K562 (cell line): Measurements from ENCODE around the gene NHLH2.

Experiments used
- CBX2 ChIP-seq: fragments of 200-600 bp; sonication (generic); IDR thresholded peaks from one replicate; pipeline ENCODE4 v1.6.1; 2012; ENCODE audit warnings: mild to moderate bottlenecking, low read length, inconsistent platforms; ENCODE audit not compliant: insufficient read depth, poor library complexity, severe bottlenecking
- CEBPB ChIP-seq: fragments of 450-650 bp; IDR thresholded peaks from 2 replicates; pipeline ENCODE4 v1.6.1; 2016; ENCODE audit warnings: missing genetic modification characterization, missing compliant biosample characterization
- EP300 ChIP-seq: IDR thresholded peaks from 2 replicates; pipeline ENCODE4 v1.6.1; 2012; ENCODE audit warnings: low read length, improper control_type of control experiment
- FOXJ3 ChIP-seq: sonication (generic); formaldehyde crosslinking; IDR thresholded peaks from 2 replicates; pipeline ENCODE4 v1.4.0; 2020; ENCODE audit warnings: mild to moderate bottlenecking, missing genetic modification reagents
- HNRNPK ChIP-seq: fragments of 200-400 bp; formaldehyde crosslinking; IDR thresholded peaks from one replicate; pipeline ENCODE4 v1.6.1; 2018; ENCODE audit warnings: mild to moderate bottlenecking, low read depth, low read length; ENCODE audit not compliant: poor library complexity, severe bottlenecking
- SREBF2 ChIP-seq: sonication (generic); formaldehyde crosslinking; IDR thresholded peaks from 2 replicates; pipeline ENCODE4 v1.4.0; 2020; ENCODE audit warnings: mild to moderate bottlenecking, missing genetic modification reagents
- TARDBP ChIP-seq: fragments of 450-650 bp; IDR thresholded peaks from 2 replicates; pipeline ENCODE4 v1.6.1; 2016
- ZFPM2 ChIP-seq: fragments of 250-450 bp; sonication (Bioruptor Pico); IDR thresholded peaks from 2 replicates; pipeline ENCODE4 v1.5.1; 2022; ENCODE audit warnings: mild to moderate bottlenecking
- ZNF384 ChIP-seq: IDR thresholded peaks from 2 replicates; pipeline ENCODE4 v1.6.1; 2012; ENCODE audit warnings: low read depth, low read length, improper control_type of control experiment

DNA sequence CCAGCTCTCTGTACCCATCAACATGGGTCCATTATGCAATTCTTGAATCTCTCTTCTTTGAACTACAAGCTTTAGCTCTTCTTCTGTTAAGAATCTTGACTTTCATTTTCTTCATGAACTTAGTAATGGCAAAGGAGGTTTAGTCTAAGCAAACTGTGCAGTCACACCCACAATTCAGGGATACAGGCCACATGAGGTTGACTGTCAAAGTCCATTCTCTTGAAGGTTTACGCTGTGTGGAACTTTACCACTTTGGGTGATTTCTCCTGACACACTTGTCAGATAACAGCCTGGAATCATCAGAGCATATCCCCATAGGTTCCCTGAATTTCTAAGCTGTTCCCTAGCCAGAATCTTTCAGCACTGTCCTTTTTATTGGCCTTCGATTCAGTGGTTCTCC, 48.0 kb upstream of the NHLH2 start:
- TF ChIP-seq SREBF2 (no peak), TARDBP (no peak), CBX2 (no peak), ZNF384 (no peak), HNRNPK (no peak), EP300 (no peak), ZFPM2 (CRISPR knock-in tag) (no peak), CEBPB (tag) (no peak), FOXJ3 (CRISPR knock-in tag) (no peak)
